ENCODE measurements around the gene ITGA7.

ITGA7 gene, protein sequence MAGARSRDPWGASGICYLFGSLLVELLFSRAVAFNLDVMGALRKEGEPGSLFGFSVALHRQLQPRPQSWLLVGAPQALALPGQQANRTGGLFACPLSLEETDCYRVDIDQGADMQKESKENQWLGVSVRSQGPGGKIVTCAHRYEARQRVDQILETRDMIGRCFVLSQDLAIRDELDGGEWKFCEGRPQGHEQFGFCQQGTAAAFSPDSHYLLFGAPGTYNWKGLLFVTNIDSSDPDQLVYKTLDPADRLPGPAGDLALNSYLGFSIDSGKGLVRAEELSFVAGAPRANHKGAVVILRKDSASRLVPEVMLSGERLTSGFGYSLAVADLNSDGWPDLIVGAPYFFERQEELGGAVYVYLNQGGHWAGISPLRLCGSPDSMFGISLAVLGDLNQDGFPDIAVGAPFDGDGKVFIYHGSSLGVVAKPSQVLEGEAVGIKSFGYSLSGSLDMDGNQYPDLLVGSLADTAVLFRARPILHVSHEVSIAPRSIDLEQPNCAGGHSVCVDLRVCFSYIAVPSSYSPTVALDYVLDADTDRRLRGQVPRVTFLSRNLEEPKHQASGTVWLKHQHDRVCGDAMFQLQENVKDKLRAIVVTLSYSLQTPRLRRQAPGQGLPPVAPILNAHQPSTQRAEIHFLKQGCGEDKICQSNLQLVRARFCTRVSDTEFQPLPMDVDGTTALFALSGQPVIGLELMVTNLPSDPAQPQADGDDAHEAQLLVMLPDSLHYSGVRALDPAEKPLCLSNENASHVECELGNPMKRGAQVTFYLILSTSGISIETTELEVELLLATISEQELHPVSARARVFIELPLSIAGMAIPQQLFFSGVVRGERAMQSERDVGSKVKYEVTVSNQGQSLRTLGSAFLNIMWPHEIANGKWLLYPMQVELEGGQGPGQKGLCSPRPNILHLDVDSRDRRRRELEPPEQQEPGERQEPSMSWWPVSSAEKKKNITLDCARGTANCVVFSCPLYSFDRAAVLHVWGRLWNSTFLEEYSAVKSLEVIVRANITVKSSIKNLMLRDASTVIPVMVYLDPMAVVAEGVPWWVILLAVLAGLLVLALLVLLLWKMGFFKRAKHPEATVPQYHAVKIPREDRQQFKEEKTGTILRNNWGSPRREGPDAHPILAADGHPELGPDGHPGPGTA

GRCh38 chr12:55707841-55708694, at the start of gene ITGA7:
ITGA7 (minus strand) TSS chr12:55707904; CDS start chr12:55707682, 222 bp downstream.
- DNase-seq: peak; percentile 57

GRCh38 chr12:55755246-55755645, 47.5 kb upstream of the ITGA7 start:
- DNase-seq: no peak

- no peak for DNase-seq
Measured at GRCh38 chr12:55748230-55748993, 40.7 kb upstream of the ITGA7 start.

DNA sequence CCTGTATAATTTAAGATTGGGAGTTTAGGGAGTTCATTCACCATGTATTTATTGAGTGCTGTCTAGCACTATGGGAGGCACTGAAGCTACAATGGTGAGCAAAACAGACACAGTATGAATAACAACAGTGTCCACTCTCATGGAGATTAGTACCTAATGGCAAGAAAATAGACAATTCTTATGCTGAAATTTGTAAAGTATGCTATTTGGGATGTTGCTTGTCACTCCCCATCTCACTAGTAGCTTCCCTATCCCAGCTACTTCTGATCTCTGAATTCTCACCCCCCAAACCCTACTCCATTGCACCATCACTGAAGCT, 39.2 kb upstream of the ITGA7 start:
- DNase-seq: no peak

GRCh38 chr12:55746174-55746912, 38.6 kb upstream of the ITGA7 start:
- DNase-seq: no peak

- DNase-seq: no peak
Measured at GRCh38 chr12:55745361-55746173, 37.9 kb upstream of the ITGA7 start.

- DNase-seq: no peak
Measured at GRCh38 chr12:55744340-55745030, 36.8 kb upstream of the ITGA7 start.

GRCh38 chr12:55743406-55744339, 36.0 kb upstream of the ITGA7 start:
- DNase-seq: no peak

DNA sequence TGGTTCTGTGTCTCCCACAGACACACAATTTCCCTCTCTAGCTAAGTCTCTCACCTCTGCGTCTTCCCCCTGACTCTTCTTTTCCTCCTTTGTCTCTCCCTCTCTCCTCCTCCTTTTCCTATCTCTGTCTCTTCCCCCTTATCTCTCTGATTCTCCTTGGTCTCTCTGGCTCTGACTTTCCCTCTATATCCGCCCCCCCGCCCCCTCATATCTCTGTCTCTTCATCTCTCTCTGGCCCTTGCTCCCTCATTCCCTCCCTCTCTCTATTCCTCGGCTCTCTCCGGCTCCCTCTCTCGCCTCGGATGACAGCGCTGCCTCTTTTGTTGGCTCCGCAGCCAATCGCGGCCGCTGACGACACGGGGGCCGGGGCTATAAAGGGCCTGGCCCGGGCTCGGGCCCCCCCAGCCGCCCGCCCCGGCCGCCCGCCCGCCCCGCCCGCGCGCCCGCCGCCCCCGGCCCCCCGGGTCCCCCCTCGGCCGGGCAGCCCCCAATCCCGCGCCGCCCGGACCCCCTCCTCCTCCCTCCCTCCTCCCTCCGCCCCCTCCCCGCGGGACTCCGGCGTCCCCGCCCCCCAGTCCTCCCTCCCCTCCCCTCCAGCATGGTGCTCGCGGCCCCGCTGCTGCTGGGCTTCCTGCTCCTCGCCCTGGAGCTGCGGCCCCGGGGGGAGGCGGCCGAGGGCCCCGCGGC, 35.2 kb upstream of the ITGA7 start, which contains the start of gene GDF11:
GDF11 (plus strand) TSS at position 404 of the 687 bp plus-strand sequence; CDS start at position 599, 195 bp downstream.
- peak; percentile 60 for DNase-seq

DNA sequence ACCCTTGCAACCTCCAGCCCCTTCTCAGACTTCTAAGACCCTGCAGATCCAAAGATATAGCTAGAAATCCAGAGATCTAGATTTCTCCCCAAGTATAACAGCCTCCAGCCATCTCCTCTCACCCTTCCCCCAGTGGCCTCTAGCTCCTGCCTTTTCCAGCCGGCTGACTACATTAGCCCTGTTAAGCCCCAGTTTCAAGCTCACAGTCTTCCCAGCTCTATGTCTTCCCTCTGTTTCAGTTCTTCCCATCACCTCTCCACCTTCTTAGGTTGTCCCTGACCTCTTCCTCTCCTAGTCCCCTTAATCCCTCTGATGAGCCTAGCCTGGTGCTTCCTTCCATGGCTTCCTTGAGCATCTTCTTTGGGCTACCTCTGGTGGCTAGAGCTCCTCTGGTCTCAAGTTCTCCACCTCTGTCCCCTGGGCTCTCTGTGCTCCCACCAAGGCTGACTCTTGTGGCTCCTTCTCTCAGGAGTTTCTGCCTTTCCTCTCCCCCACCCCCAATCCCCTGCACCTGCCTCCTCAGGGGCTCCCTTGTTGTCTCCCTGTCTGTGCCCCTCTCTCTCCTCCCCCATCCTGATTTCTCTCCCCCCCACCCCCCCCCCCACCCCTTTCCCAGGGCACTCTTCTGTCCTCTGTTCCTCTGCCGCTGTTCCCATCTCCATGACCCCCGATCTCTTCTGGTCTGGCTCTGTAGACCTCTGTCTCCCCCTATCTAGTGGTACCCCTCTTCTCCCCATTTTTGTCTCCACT, 34.4 kb upstream of the ITGA7 start:
- DNase-seq: no peak

- DNase-seq: no peak
Measured at GRCh38 chr12:55739025-55739378, 31.3 kb upstream of the ITGA7 start.

- peak; percentile 85 for DNase-seq
Measured at GRCh38 chr12:55738123-55739024, 30.7 kb upstream of the ITGA7 start.

DNA sequence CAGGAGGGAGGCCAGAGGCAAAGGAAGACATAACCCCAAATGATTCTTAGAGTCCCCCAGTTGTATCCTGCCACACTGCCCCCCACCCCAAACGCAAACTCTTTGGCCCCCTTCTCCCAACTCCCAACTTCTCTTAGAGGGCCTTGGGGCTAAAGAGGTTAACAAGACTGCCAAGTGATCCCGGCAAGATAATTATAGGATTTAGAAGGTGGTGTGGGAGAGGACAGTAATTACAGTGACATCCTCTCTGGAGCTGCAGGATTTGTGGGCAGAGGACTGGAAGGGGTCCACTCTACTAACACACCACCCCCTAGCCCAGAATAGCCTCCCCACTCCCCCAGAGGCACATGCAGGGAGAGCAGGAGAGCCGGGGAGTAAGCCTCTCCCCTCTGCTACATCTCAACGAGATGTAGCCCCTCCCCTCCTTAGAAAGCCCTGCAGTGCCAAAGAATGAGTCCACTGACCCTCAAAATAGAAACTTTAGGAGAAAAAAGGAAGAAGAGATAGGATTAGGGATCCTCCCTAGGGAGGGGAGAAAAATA, 29.9 kb upstream of the ITGA7 start:
- DNase-seq: no peak

DNA sequence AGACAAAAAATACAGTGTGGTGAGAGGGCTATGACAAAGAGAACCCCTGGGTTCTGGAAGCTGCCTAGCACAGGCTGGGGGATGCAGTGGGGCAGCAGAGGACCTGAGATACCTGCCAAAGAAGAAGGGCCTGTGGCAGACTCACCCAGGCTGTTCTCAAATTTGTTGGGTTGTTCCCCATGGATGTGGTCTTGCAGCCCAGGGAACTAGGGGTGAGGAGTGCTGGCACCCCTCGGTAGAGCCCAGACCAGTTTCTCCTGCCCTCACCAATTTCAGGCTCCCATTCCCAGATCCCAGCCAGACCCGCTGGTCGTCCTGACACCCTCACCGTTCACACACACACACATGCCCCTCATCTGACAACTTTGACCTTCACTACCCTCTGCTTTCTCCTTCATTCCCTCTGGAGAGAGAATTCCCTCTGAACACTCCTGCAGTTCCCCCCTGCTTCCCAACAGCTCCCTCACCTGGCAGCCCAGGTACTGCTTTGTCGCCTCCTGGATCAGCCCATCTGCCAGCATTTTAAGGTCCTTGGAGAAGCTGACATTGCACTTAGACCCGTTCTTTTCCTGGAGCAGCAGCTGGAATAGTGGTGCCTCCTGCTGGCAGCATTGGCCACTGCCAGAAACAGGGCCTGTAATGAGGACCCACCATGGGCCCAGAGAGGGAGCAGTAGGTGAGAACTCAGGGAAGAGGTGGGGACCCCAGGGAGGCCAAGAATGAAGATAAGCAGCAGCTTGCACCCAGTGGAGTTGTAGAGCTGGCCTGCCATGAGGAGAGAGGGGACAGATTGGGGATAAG, 29.3 kb upstream of the ITGA7 start:
- peak; percentile 27 for DNase-seq

GRCh38 chr12:55736076-55736475, 28.4 kb upstream of the ITGA7 start:
- DNase-seq: no peak
